ENCODE results near the gene FBXL16. TPM values are rescaled to one million over a fixed set of nuclear protein-coding genes. Genes with fewer than 3 reads are reported as not detected.

The FBXL16 gene
- polyA plus RNA-seq, 1 donor (not counting 4 experiments of a cell fraction or from before 2014, with no cell fraction given), result 0.81 TPM

- peak overlapping the region; percentile 47 for H3K9ac ChIP-seq (ENCODE audit: control insufficient read depth, extremely low read depth, insufficient read depth, low read length)
- FAIRE-seq, result no peak
- H3K79me2 ChIP-seq (ENCODE audit: control insufficient read depth, insufficient read depth, low read length), result peaks cover 8% of the 10 kb centered on the region
- peak overlapping the region; percentile 79 for H3K4me2 ChIP-seq (ENCODE audit: control insufficient read depth, extremely low read depth, insufficient read depth, low read depth, low read length)
- peaks cover 8 to 19% of the 10 kb centered on the region in 2 experiments for H3K36me3 ChIP-seq (ENCODE audit: control insufficient read depth in 2 of 2, extremely low read depth in 1 of 2, insufficient read depth in 2 of 2, low read length in 2 of 2)
- peak overlapping the region; percentile 47 for H3K27ac ChIP-seq (ENCODE audit: control insufficient read depth, insufficient read depth, low read length)
- H2AFZ ChIP-seq (ENCODE audit: control insufficient read depth, low read length), result no peak overlapping the region
- TF ChIP-seq EZH2 (IDR thresholded peaks at IDR 0.05; ENCODE audit: low read length) (no peak), CTCF (optimal IDR thresholded peaks at IDR 0.05 in 1 of 3, IDR thresholded peaks at IDR 0.05 in 1 of 3, conservative IDR thresholded peaks at IDR 0.05 in 1 of 3; ENCODE audit: extremely low read depth in 1 of 3, insufficient read depth in 2 of 3, low read length in 3 of 3) (no peak)
- no peaks in the 10 kb centered on the region for H3K9me1 ChIP-seq (ENCODE audit: control insufficient read depth, extremely low read depth, insufficient read depth, low read length)
- no peaks in the 10 kb centered on the region for H3K27me3 ChIP-seq (ENCODE audit: control insufficient read depth, extremely low read depth, insufficient read depth, low read length)
- no peak for DNase-seq (ENCODE audit: low read depth, low spot score)
- peak overlapping the region in 1 of 3 experiments; percentile 37 for H3K4me3 ChIP-seq (ENCODE audit: control insufficient read depth in 2 of 3, extremely low read depth in 1 of 3, insufficient read depth in 2 of 3, low read depth in 1 of 3, low read length in 3 of 3)
- dilution Hi-C loops (cut with MboI; ENCODE audit: extremely low pct_ligation_motif_present, low sequenced_read_pairs), result no loop called here
- no peaks in the 10 kb centered on the region for H3K9me3 ChIP-seq (ENCODE audit: control insufficient read depth, low read depth, low read length)
- peaks cover 7% of the 10 kb centered on the region for H4K20me1 ChIP-seq (ENCODE audit: control insufficient read depth, extremely low read depth, insufficient read depth, low read length)
- peaks cover 28% of the 10 kb centered on the region for H3K4me1 ChIP-seq (ENCODE audit: control insufficient read depth, extremely low read depth, insufficient read depth, low read length)
Measured at GRCh38 chr16:676565-676902, 29.1 kb downstream of the FBXL16 start.

- peaks cover 23% of the 10 kb centered on the region for H3K4me1 ChIP-seq (ENCODE audit: control insufficient read depth, extremely low read depth, insufficient read depth, low read length)
Measured at GRCh38 chr16:675884-676564, 29.6 kb downstream of the FBXL16 start.

More at GRCh38 chr16:675884-676564, 29.6 kb downstream of the FBXL16 start:
- Histone ChIP-seq H4K20me1 (ENCODE audit: control insufficient read depth, extremely low read depth, insufficient read depth, low read length) (peaks cover 2% of the 10 kb centered on the region), H2AFZ (ENCODE audit: control insufficient read depth, low read length) (no peak overlapping the region), H3K79me2 (ENCODE audit: control insufficient read depth, insufficient read depth, low read length) (peaks cover 5% of the 10 kb centered on the region), H3K4me2 (ENCODE audit: control insufficient read depth, extremely low read depth, insufficient read depth, low read depth, low read length) (peak overlapping the region; percentile 79), H3K36me3 (ENCODE audit: control insufficient read depth in 2 of 2, extremely low read depth in 1 of 2, insufficient read depth in 2 of 2, low read length in 2 of 2) (peaks cover 6 to 23% of the 10 kb centered on the region in 2 experiments), H3K9ac (ENCODE audit: control insufficient read depth, extremely low read depth, insufficient read depth, low read length) (peak overlapping the region; percentile 47), H3K9me1 (ENCODE audit: control insufficient read depth, extremely low read depth, insufficient read depth, low read length) (no peaks in the 10 kb centered on the region), H3K27ac (ENCODE audit: control insufficient read depth, insufficient read depth, low read length) (no peak overlapping the region), H3K9me3 (ENCODE audit: control insufficient read depth, low read depth, low read length) (no peaks in the 10 kb centered on the region), H3K4me3 (ENCODE audit: control insufficient read depth in 2 of 3, extremely low read depth in 1 of 3, insufficient read depth in 2 of 3, low read depth in 1 of 3, low read length in 3 of 3) (no peak overlapping the region), H3K27me3 (ENCODE audit: control insufficient read depth, extremely low read depth, insufficient read depth, low read length) (no peaks in the 10 kb centered on the region)
- DNase-seq (ENCODE audit: low read depth, low spot score), result no peak
- TF ChIP-seq EZH2 (IDR thresholded peaks at IDR 0.05; ENCODE audit: low read length), result no peak
- dilution Hi-C loops (cut with MboI; ENCODE audit: extremely low pct_ligation_motif_present, low sequenced_read_pairs), result no loop called here
- no peak for FAIRE-seq

Data from keratinocyte (primary cell).